GM10248 (cell line): Measurements from ENCODE around the gene HP1BP3.
A peak's percentile ranks its signal among the peaks of the same experiment; 100 is the strongest.

Experiments
- CTCF ChIA-PET: fragments of 300-600 bp; sonication (Branson Sonifier 250); formaldehyde crosslinking; extraction: SDS; loops from one replicate; lab custom pipeline; 2021; ENCODE audit warnings: antibody characterized with exemption; lab: Yijun Ruan, JAX
- POLR2A ChIA-PET: fragments of 350-650 bp; sonication (Branson Sonifier 250); formaldehyde crosslinking; extraction: SDS; loops from one replicate; lab custom pipeline; 2020; ENCODE audit warnings: antibody characterized with exemption; lab: Yijun Ruan, JAX
- DNase-seq: peaks from one replicate; pipeline ENCODE4 v3.0.0; 2012; ENCODE audit errors: extremely low spot score
- CTCF ChIP-seq: IDR thresholded peaks from 2 replicates; pipeline ENCODE4 v1.5.1; 2012; ENCODE audit warnings: mild to moderate bottlenecking, low read depth; ENCODE audit errors: extremely low read depth, missing control alignments, control extremely low read depth

HP1BP3 gene

GRCh38 chr1:20730690-20731056 lies 56.4 kb downstream of the HP1BP3 start:
- peak; percentile 19 for DNase-seq
- CTCF ChIA-PET, result interaction anchor here (1.1 to 4.3 kb wide), 2 partner anchors 8 to 34 kb away, joined by 4 to 24 read pairs; no protein-coding TSS in a partner anchor
- POLR2A ChIA-PET, result interaction anchor here (0.6 kb wide), 1 partner anchor 1245 kb away, joined by 5 read pairs; the partner anchor contains the start of gene CAPZB
- no peak for TF ChIP-seq CTCF

GRCh38 chr1:20729990-20730689 lies 57.0 kb downstream of the HP1BP3 start:
- ChIA-PET POLR2A (interaction anchor here (0.6 kb wide), 1 partner anchor 1245 kb away, joined by 5 read pairs; the partner anchor contains the start of gene CAPZB), CTCF (interaction anchor here (4.3 kb wide), 1 partner anchor 34 kb away, joined by 24 read pairs; no protein-coding TSS in a partner anchor)
- TF ChIP-seq CTCF, result no peak
- peak; percentile 23 for DNase-seq

- POLR2A ChIA-PET, result no interaction called here
- CTCF ChIA-PET, result interaction anchor here (3.3 kb wide), 1 partner anchor 32 kb away, joined by 17 read pairs; no protein-coding TSS in a partner anchor
- TF ChIP-seq CTCF, result no peak
- peak; percentile 12 for DNase-seq
Measured at GRCh38 chr1:20729155-20729931, 57.8 kb downstream of the HP1BP3 start.

- ChIA-PET POLR2A (no interaction called here), CTCF (interaction anchor here (0.6 to 3.3 kb wide), 4 partner anchors 10 to 467 kb away, joined by 3 to 17 read pairs (median 6); partner anchors contain the start of gene KIF17)
- DNase-seq, result no peak
- TF ChIP-seq CTCF, result no peak
Measured at GRCh38 chr1:20728371-20729154, 58.5 kb downstream of the HP1BP3 start.

- POLR2A ChIA-PET, result no interaction called here
- DNase-seq, result peak; percentile 21
- CTCF ChIA-PET, result interaction anchor here (0.6 to 3.3 kb wide), 4 partner anchors 10 to 467 kb away, joined by 3 to 17 read pairs (median 6); partner anchors contain the start of gene KIF17
- TF ChIP-seq CTCF, result no peak
Measured at GRCh38 chr1:20727746-20728316, 59.3 kb downstream of the HP1BP3 start.
